GM19463 (cell line): ENCODE measurements around the gene DLEC1.
"Not testable (repeated sequence)": the region's sequence is repeated elsewhere in the genome, so short reads cannot be mapped to it uniquely, and the experiment has no call there.

Experiments
- ATAC-seq: cut with Tn5 transposase; IDR thresholded peaks from one replicate; pipeline ENCODE4 v1.9.1; 2021; ENCODE audit warnings: mild to moderate bottlenecking, moderate library complexity; ENCODE audit not compliant: unreplicated experiment

The DLEC1 gene

GRCh38 chr3:38119821-38120692, 81.0 kb downstream of the DLEC1 start:
- ATAC-seq: no peak

GRCh38 chr3:38120693-38121450, 81.9 kb downstream of the DLEC1 start:
- ATAC-seq: no peak

- ATAC-seq: no peak
Observed at GRCh38 chr3:38121451-38121831, 82.4 kb downstream of the DLEC1 start.

- ATAC-seq: no peak
Observed at GRCh38 chr3:38121832-38122461, 82.9 kb downstream of the DLEC1 start.

- ATAC-seq: no peak
Observed at GRCh38 chr3:38122712-38123290, 83.8 kb downstream of the DLEC1 start.

- no peak for ATAC-seq
Observed at GRCh38 chr3:38124324-38125122, 85.5 kb downstream of the DLEC1 start.

GRCh38 chr3:38125305-38126120, 86.5 kb downstream of the DLEC1 start:
- no peak for ATAC-seq

- ATAC-seq: no peak
Observed at GRCh38 chr3:38126121-38126892, 87.3 kb downstream of the DLEC1 start.

GRCh38 chr3:38127611-38128302, 88.7 kb downstream of the DLEC1 start:
- no peak for ATAC-seq

GRCh38 chr3:38128303-38128655, 89.3 kb downstream of the DLEC1 start:
- no peak for ATAC-seq

GRCh38 chr3:38129058-38129457, 90.0 kb downstream of the DLEC1 start:
- no peak for ATAC-seq

GRCh38 chr3:38130631-38131065, 91.6 kb downstream of the DLEC1 start:
- ATAC-seq: no peak

- no peak for ATAC-seq
Observed at GRCh38 chr3:38131621-38132369, 92.8 kb downstream of the DLEC1 start.

GRCh38 chr3:38133209-38133556, 94.2 kb downstream of the DLEC1 start:
- no peak for ATAC-seq

GRCh38 chr3:38133557-38134405, 94.8 kb downstream of the DLEC1 start:
- ATAC-seq: no peak

GRCh38 chr3:38134517-38135143, 95.6 kb downstream of the DLEC1 start:
- not testable (repeated sequence) for ATAC-seq
